ENCODE results near the gene GPX3. TPM values are rescaled to one million over a fixed set of nuclear protein-coding genes. Genes with fewer than 3 reads are reported as not detected.
A peak's percentile ranks its signal among the peaks of the same experiment; 100 is the strongest.

GPX3 gene
- total and polyA plus RNA-seq, 2 of the 13 experiments (the other 11 are each of a cell fraction or from before 2014, with no cell fraction given): 33.8 to 1,892 TPM

DNA sequence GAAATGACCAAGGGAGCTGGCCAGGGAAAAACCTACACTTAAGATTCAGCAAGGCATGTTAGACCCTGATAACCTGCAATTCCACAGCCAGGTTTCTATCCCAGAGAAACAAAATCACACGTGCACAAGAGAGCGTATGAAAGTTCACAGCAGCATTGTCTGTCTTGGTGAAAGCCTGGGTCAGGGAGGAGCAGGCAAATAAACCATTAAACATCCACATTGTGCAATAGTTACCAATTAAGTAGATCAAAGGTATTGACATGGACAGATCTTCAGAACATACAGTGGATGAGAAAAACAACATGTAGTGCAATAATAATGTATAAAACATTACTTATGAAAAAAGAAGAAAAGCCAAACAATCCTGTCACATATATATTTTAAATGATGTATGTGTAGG, 15.9 kb upstream of the GPX3 start (continued):
- TF ChIP-seq NFKB2 (CRISPR knock-in tag; IDR thresholded peaks at IDR 0.05; ENCODE audit: borderline replicate concordance) (no peak), ZNF432 (CRISPR knock-in tag; IDR thresholded peaks at IDR 0.05; ENCODE audit: borderline replicate concordance) (no peak), ARNT (IDR thresholded peaks at IDR 0.05) (no peak), MEIS2 (CRISPR knock-in tag; IDR thresholded peaks at IDR 0.05) (no peak), POLR2G (IDR thresholded peaks at IDR 0.05; ENCODE audit: low read depth, low read length) (no peak), ZNF556 (CRISPR knock-in tag; IDR thresholded peaks at IDR 0.05; ENCODE audit: borderline replicate concordance) (no peak), ZNF446 (CRISPR knock-in tag; IDR thresholded peaks at IDR 0.05) (no peak), SNAPC2 (CRISPR knock-in tag; IDR thresholded peaks at IDR 0.05) (no peak), RNF2 (conservative IDR thresholded peaks at IDR 0.05; ENCODE audit: low read depth) (no peak), FOSL2 (CRISPR knock-in tag; IDR thresholded peaks at IDR 0.05) (no peak), ZNF709 (CRISPR knock-in tag; IDR thresholded peaks at IDR 0.05) (no peak), WIZ (CRISPR knock-in tag; IDR thresholded peaks at IDR 0.05) (no peak), ZNF780A (CRISPR knock-in tag; IDR thresholded peaks at IDR 0.05) (no peak), MBD4 (IDR thresholded peaks at IDR 0.05; ENCODE audit: borderline replicate concordance, low read length) (no peak), EP300 (IDR thresholded peaks at IDR 0.05; ENCODE audit: low read depth in 2 of 2, low read length in 2 of 2) (peak in 1 of 2 experiments; percentile 81; a peak in 2 of 4 replicates), EP300 (CRISPR knock-in tag; IDR thresholded peaks at IDR 0.05; ENCODE audit: borderline replicate concordance) (no peak; the same call in 1 of the 2 replicates), ZNF619 (CRISPR knock-in tag; IDR thresholded peaks at IDR 0.05) (no peak), SOX6 (IDR thresholded peaks at IDR 0.05) (no peak), SOX6 (CRISPR knock-in tag; IDR thresholded peaks at IDR 0.05) (peak; percentile 92), CC2D1A (CRISPR knock-in tag; IDR thresholded peaks at IDR 0.05) (no peak), ZNF296 (CRISPR knock-in tag; conservative IDR thresholded peaks at IDR 0.05) (no peak), ZBTB7A (CRISPR knock-in tag; IDR thresholded peaks at IDR 0.05) (no peak)
- TF ChIP-seq, protein P1, sequence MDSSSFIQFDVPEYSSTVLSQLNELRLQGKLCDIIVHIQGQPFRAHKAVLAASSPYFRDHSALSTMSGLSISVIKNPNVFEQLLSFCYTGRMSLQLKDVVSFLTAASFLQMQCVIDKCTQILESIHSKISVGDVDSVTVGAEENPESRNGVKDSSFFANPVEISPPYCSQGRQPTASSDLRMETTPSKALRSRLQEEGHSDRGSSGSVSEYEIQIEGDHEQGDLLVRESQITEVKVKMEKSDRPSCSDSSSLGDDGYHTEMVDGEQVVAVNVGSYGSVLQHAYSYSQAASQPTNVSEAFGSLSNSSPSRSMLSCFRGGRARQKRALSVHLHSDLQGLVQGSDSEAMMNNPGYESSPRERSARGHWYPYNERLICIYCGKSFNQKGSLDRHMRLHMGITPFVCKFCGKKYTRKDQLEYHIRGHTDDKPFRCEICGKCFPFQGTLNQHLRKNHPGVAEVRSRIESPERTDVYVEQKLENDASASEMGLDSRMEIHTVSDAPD (CRISPR knock-in tag; IDR thresholded peaks at IDR 0.05): peak; percentile 89; the same call in 1 of the 2 replicates
- TF ChIP-seq, protein P2, sequence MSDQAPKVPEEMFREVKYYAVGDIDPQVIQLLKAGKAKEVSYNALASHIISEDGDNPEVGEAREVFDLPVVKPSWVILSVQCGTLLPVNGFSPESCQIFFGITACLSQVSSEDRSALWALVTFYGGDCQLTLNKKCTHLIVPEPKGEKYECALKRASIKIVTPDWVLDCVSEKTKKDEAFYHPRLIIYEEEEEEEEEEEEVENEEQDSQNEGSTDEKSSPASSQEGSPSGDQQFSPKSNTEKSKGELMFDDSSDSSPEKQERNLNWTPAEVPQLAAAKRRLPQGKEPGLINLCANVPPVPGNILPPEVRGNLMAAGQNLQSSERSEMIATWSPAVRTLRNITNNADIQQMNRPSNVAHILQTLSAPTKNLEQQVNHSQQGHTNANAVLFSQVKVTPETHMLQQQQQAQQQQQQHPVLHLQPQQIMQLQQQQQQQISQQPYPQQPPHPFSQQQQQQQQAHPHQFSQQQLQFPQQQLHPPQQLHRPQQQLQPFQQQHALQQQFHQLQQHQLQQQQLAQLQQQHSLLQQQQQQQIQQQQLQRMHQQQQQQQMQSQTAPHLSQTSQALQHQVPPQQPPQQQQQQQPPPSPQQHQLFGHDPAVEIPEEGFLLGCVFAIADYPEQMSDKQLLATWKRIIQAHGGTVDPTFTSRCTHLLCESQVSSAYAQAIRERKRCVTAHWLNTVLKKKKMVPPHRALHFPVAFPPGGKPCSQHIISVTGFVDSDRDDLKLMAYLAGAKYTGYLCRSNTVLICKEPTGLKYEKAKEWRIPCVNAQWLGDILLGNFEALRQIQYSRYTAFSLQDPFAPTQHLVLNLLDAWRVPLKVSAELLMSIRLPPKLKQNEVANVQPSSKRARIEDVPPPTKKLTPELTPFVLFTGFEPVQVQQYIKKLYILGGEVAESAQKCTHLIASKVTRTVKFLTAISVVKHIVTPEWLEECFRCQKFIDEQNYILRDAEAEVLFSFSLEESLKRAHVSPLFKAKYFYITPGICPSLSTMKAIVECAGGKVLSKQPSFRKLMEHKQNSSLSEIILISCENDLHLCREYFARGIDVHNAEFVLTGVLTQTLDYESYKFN (CRISPR knock-in tag; conservative IDR thresholded peaks at IDR 0.05): peak; percentile 88
- TF ChIP-seq, protein P3, sequence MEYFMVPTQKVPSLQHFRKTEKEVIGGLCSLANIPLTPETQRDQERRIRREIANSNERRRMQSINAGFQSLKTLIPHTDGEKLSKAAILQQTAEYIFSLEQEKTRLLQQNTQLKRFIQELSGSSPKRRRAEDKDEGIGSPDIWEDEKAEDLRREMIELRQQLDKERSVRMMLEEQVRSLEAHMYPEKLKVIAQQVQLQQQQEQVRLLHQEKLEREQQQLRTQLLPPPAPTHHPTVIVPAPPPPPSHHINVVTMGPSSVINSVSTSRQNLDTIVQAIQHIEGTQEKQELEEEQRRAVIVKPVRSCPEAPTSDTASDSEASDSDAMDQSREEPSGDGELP (IDR thresholded peaks at IDR 0.05; ENCODE audit: borderline replicate concordance, low read depth): peak; percentile 32; the same call in 1 of the 2 replicates
- TF ChIP-seq, protein P4, sequence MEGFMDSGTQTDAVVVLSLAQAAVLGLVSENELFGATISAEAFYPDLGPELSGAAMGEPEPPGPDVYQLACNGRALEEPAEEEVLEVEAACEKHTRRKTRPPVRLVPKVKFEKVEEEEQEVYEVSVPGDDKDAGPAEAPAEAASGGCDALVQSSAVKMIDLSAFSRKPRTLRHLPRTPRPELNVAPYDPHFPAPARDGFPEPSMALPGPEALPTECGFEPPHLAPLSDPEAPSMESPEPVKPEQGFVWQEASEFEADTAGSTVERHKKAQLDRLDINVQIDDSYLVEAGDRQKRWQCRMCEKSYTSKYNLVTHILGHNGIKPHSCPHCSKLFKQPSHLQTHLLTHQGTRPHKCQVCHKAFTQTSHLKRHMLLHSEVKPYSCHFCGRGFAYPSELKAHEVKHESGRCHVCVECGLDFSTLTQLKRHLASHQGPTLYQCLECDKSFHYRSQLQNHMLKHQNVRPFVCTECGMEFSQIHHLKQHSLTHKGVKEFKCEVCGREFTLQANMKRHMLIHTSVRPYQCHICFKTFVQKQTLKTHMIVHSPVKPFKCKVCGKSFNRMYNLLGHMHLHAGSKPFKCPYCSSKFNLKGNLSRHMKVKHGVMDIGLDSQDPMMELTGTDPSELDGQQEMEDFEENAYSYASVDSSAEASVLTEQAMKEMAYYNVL (CRISPR knock-in tag; IDR thresholded peaks at IDR 0.05; ENCODE audit: borderline replicate concordance): no peak
